Mammary epithelial cell (primary cell): ENCODE measurements around the gene SLC35D3.

ENCODE experiments used
- CTCF ChIP-seq, 2 donors: IDR thresholded peaks in 1 of 2; conservative IDR thresholded peaks in 1 of 2; 2 replicates each; pipeline ENCODE4 v1.5.1; 2011 to 2012; ENCODE audit warnings: inconsistent platforms in 2 of 2, low read length in 2 of 2, mild to moderate bottlenecking in 2 of 2, control low read depth in 1 of 2, low read depth in 1 of 2; ENCODE audit not compliant: insufficient read depth in 1 of 2; ENCODE audit errors: extremely low read depth in 1 of 2
- EZH2 ChIP-seq: IDR thresholded peaks from 2 replicates; pipeline ENCODE4 v1.6.1; 2012; ENCODE audit warnings: low read length, inconsistent platforms, borderline replicate concordance

- TF ChIP-seq EZH2 (no peak), CTCF (conservative IDR thresholded peaks at IDR 0.05 in 1 of 2, IDR thresholded peaks at IDR 0.05 in 1 of 2; ENCODE audit: extremely low read depth in 1 of 2, insufficient read depth in 1 of 2, low read depth in 1 of 2, low read length in 2 of 2) (no peak)
Measured at GRCh38 chr6:136887953-136888352, 34.1 kb upstream of the SLC35D3 start.
